Esophagus squamous epithelium (tissue), 5 donors: ENCODE results near the gene RBCK1. TPM values are rescaled to one million over a fixed set of nuclear protein-coding genes. Genes with fewer than 3 reads are reported as not detected.
A peak's percentile ranks its signal among the peaks of the same experiment; 100 is the strongest.

ENCODE experiments used
- DNase-seq: peaks from one replicate; lab custom pipeline; 2025; lab: John Stamatoyannopoulos, UW
- H3K27ac ChIP-seq, 4 donors: fragments of 200-600 bp; sonication (generic); one replicate each; pipeline ENCODE4 v1.5.1; 2016 to 2019; ENCODE audit warnings: mild to moderate bottlenecking in 1 of 4
- H3K27me3 ChIP-seq, 4 donors: fragments of 200-600 bp; sonication (generic); 1 replicate in 3 of 4; 2 replicates in 1 of 4; pipeline versions ENCODE4 v1.5.1 to v1.6.0; 2017 to 2021; ENCODE audit warnings: antibody characterized with exemption in 1 of 4
- H3K36me3 ChIP-seq, 3 donors: fragments of 200-600 bp; sonication (generic); one replicate each; pipeline ENCODE4 v1.5.1; 2016 to 2019
- H3K4me1 ChIP-seq, 3 donors: fragments of 200-600 bp; sonication (generic); one replicate each; pipeline ENCODE4 v1.5.1; 2017 to 2019
- H3K4me3 ChIP-seq, 4 donors: fragments of 200-600 bp; sonication (generic); 1 replicate in 3 of 4; 2 replicates in 1 of 4; pipeline ENCODE4 v1.5.1; 2016 to 2019; ENCODE audit warnings: mild to moderate bottlenecking in 2 of 4, moderate library complexity in 1 of 4
- H3K9me3 ChIP-seq, 3 donors: fragments of 200-600 bp; sonication (generic); one replicate each; pipeline ENCODE4 v1.5.1; 2016 to 2019
- CTCF ChIP-seq, 6 experiments: fragments of 450-650 bp in 4 of 6; fragments of 200-600 bp in 2 of 6; sonication (generic) in 2 of 6; IDR thresholded peaks; one replicate each; pipeline ENCODE4 v1.5.1; 2016 to 2019; ENCODE audit warnings: antibody characterized with exemption in 6 of 6, mild to moderate bottlenecking in 4 of 6, moderate library complexity in 4 of 6
- POLR2A ChIP-seq, 4 donors: fragments of 450-650 bp; IDR thresholded peaks; one replicate each; pipeline ENCODE4 v1.6.1; 2017; ENCODE audit warnings: antibody characterized with exemption in 4 of 4, mild to moderate bottlenecking in 4 of 4, moderate library complexity in 3 of 4
- WGBS, 2 donors: methylation state at CpG; one replicate each; pipeline ENCODE4 v1.1.5; 2018; 5-methylcytosine and 5-hydroxymethylcytosine counted together
- intact Hi-C: fragments of 100-400 bp; cut with DNase I; formaldehyde crosslinking; loops from one replicate; pipeline ENCODE4 v1.15.0; 2022
- total RNA-seq, 4 donors: library from RNA; depleted of rRNA; stranded (reverse); fragments of >200 nt; gene quantifications; one replicate each; pipeline ENCODE4 v1.1.0, GENCODE V29; 2016
- donor health status: DM: yes; HTN: yes; CAD: no.

Gene RBCK1
- total RNA-seq, 4 donors from 2014 or later = 46.9 to 79.8 (median 63.2) TPM

GRCh38 chr20:430091-430999, 22.2 kb downstream of the RBCK1 start:
- intact Hi-C loops = no loop called here
- H3K4me3 ChIP-seq = no peak overlapping the region
- H3K36me3 ChIP-seq = peaks cover 10 to 90% (median 26%) of the 10 kb centered on the region in 3 donors
- no peaks in the 10 kb centered on the region for H3K27me3 ChIP-seq
- no peak overlapping the region for H3K27ac ChIP-seq
- no peaks in the 10 kb centered on the region for H3K9me3 ChIP-seq
- TF ChIP-seq POLR2A (IDR thresholded peaks at IDR 0.05) (no peak), CTCF (IDR thresholded peaks at IDR 0.05) (no peak)
- WGBS, 2 donors = 73 to 89% methylated on average over 11 to 13 of the region's 21 CpGs
- H3K4me1 ChIP-seq = peaks cover 0 to 18% (median 0%) of the 10 kb centered on the region in 3 donors
- DNase-seq = no peak

- no peaks in the 10 kb centered on the region for H3K27me3 ChIP-seq
- no peak overlapping the region for H3K4me3 ChIP-seq
- 63 to 74% methylated on average over 13 to 14 of the region's 17 CpGs for WGBS, 2 donors
- H3K4me1 ChIP-seq = peaks cover 0 to 24% (median 0%) of the 10 kb centered on the region in 3 donors
- TF ChIP-seq POLR2A (IDR thresholded peaks at IDR 0.05) (no peak), CTCF (IDR thresholded peaks at IDR 0.05) (peak; percentile 20 to 69 (median 43))
- DNase-seq = no peak
- no peaks in the 10 kb centered on the region for H3K9me3 ChIP-seq
- no peak overlapping the region for H3K27ac ChIP-seq
- peaks cover 14 to 90% (median 35%) of the 10 kb centered on the region in 3 donors for H3K36me3 ChIP-seq
- intact Hi-C loops = no loop called here
Measured at GRCh38 chr20:431012-431904, 23.2 kb downstream of the RBCK1 start.

- no peak for DNase-seq
- Histone ChIP-seq H3K4me3 (no peak overlapping the region), H3K27ac (no peak overlapping the region), H3K9me3 (no peaks in the 10 kb centered on the region), H3K4me1 (peaks cover 0 to 24% (median 0%) of the 10 kb centered on the region in 3 donors), H3K27me3 (no peaks in the 10 kb centered on the region), H3K36me3 (peaks cover 14 to 90% (median 43%) of the 10 kb centered on the region in 3 donors)
- intact Hi-C loops = no loop called here
- WGBS, 2 donors = 83 to 98% methylated on average over 8 to 13 of the region's 13 CpGs
- TF ChIP-seq CTCF (IDR thresholded peaks at IDR 0.05) (no peak), POLR2A (IDR thresholded peaks at IDR 0.05) (no peak)
Measured at GRCh38 chr20:432208-432607, 24.1 kb downstream of the RBCK1 start.

GRCh38 chr20:432677-433299, 24.7 kb downstream of the RBCK1 start:
- Histone ChIP-seq H3K4me3 (no peak overlapping the region), H3K27ac (no peak overlapping the region), H3K27me3 (no peaks in the 10 kb centered on the region), H3K36me3 (peaks cover 14 to 90% (median 45%) of the 10 kb centered on the region in 3 donors), H3K4me1 (peaks cover 0 to 25% (median 0%) of the 10 kb centered on the region in 3 donors), H3K9me3 (no peaks in the 10 kb centered on the region)
- DNase-seq = no peak
- no peak for TF ChIP-seq CTCF (IDR thresholded peaks at IDR 0.05)
- TF ChIP-seq POLR2A (IDR thresholded peaks at IDR 0.05) = no peak
- 84 to 86% methylated on average over 7 to 10 of the region's 11 CpGs for WGBS, 2 donors
- intact Hi-C loops = no loop called here
